DMS79 treated with DMSO at 0.1 percent for 48 hours (cell line): ENCODE data around the gene HIPK2.
"Not testable (repeated sequence)": the region's sequence is repeated elsewhere in the genome, so short reads cannot be mapped to it uniquely, and the experiment has no call there.

ENCODE experiments used
- DNase-seq: peaks from one replicate; lab custom pipeline; 2025; lab: John Stamatoyannopoulos, UW

Gene HIPK2

GRCh38 chr7:139618482-139619366, 159.1 kb downstream of the HIPK2 start:
- DNase-seq: peak; percentile 2

DNA sequence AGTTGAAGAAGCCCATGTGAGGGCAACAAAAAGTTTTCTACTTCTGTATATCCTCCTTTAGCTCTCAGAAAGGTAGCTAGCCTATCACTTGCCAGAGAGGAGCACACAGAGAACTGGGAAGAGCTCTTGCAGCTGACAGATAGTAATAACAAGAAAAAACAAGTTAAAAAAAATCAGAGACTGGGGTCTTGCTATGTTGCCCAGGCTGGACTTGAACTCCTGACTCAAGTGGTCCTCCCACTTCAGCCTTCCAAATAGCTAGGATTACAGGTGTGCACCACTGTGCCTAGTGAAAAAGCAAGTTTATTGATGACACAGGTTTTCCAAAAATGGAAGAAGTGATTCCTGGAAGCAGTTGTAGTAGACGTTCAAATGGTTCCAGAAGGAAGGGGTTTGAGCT, 160.7 kb downstream of the HIPK2 start:
- no peak for DNase-seq

- DNase-seq: no peak
Observed at GRCh38 chr7:139614886-139615285, 162.9 kb downstream of the HIPK2 start.

DNA sequence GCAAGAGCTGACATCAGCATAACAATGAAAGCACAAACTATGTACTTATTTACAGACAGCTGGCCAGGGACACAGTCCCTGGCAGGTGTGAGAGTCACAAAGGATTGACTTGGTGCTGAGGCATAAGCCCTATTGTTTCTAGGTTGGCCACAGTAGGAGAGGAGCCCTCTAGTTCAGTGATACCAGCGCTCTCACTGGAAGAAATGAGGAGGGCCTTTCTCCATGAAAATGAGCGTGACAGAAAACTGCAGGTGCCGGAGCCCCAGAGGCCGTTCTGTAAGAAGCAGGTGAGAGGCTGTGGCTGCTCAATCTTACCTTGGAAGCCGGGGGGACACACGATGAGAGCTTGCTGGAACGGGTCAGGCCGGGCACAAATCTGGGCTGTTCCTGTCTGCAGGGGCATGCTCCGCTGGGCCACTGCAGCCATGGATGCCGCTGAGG, 163.8 kb downstream of the HIPK2 start:
- DNase-seq: peak; percentile 57

GRCh38 chr7:139611556-139611955, 166.2 kb downstream of the HIPK2 start:
- not testable (repeated sequence) for DNase-seq

GRCh38 chr7:139610595-139610994, 167.2 kb downstream of the HIPK2 start:
- DNase-seq: no peak

GRCh38 chr7:139603896-139604295, 173.9 kb downstream of the HIPK2 start:
- DNase-seq: no peak

GRCh38 chr7:139603282-139603681, 174.5 kb downstream of the HIPK2 start:
- DNase-seq: no peak

GRCh38 chr7:139602143-139602722, 175.6 kb downstream of the HIPK2 start:
- peak; percentile 14 for DNase-seq

DNA sequence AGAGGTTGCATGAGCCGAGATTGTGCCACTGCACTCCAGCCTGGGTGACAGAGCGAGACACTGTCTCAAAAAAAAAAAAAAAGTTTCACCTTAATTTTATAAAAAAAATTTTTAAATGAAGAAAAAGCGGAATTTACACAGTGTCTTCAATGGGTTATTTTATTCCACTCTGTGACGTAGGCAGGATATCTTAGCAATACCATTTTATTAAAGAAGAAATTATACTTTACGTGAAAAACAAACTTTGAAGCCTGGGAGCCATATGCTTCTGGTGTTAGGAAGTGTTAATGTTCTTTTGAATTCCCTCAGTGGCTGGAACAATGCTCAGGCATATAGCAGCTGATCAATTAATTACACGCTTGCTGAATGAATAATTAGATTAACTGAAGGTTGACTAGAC, 176.6 kb downstream of the HIPK2 start:
- DNase-seq: no peak

DNA sequence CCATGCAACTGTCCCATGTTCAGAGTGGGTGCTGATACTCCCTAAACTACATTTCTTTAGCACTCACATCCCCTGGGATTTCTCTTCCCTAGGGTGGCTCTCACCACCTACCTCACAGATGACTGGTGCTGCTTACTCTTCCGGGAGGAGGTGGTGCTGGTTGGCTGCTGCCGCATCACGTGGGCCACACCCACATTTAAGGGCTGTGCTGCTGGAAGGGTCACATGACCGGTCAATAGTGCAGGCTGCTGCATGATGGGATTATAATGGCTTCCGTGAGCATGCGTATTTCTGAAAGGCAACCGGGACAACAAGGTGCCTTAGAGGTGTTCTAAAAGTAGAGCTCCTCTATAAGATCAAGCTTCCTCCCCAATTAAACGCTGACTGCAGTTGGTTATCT, 177.5 kb downstream of the HIPK2 start:
- DNase-seq: no peak

DNA sequence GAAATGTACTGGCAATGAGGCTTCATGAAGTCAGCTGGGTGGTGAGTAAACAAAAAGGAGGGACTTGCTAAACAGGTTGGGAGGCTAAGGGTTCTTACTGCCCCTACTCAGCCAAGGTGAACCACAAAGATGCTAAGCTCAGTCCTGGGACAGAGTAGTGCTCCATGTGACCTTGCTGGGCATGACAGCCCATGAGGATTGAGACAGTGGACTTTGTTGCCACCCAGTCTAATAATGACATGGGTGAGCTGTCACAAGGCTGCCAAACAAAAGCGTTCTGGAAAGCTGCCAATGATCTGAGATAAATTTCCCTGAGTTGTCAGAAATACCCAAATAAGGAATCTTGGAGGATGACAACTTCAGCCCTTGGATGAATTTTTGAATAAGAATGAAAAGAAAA, 179.2 kb downstream of the HIPK2 start:
- peak; percentile 80 for DNase-seq

DNA sequence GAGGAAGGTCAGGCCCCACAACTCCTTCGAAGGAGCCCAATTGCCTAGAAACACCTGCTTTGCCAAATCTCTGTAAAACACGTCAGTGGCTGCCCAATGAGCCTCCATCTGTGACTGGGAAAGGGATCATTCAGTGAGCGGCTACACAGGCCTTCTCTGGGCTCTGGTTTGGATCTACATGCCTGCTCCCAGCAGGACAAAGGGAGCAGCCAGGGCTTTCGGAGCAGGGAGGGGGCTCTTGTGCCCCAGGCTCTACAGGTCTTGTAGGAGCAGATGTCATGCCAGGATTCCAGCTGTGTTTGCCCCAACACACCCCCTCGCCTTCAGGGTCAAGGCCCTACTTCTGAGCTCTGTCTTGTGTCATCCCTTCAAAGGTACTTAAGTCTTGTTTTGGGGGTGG, 180.8 kb downstream of the HIPK2 start:
- no peak for DNase-seq

DNA sequence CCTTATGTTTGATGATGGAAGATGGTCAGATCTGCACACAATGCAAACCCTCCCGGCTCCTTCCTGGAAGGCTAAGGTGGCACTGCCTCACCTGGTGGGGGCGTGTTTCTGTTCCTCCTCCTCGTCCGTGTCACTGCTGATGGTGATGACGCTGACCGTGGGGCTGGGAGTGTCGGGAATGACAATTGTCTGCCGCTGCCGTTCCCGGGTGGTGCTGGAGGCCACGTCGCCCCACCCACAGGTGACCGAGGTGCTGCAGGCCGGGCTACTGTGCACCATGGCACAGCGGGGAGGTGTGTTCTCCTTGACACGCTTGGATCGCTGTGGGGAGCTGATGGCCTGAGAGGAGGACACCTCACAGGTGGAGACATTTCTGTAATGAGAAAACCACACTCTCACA, 181.2 kb downstream of the HIPK2 start:
- DNase-seq: no peak

DNA sequence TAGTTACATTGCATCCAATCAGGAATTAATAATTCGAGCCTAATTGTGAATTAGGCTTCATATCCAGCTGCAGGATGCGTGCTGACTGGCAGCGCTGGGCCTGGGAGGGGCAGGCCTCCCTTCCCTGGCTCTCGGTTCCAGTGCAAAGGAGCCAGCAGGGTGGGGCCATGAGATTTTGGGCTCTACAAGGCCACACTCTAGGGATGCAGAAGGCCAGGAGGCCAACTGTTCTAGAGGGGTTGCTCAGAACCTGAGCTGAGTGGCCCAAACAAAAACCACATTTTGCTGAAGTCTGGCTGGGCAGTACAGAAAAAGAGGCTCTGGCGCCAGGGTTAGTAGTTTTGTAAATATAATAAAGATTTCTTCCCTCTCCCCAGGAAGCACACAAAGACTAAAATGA, 182.0 kb downstream of the HIPK2 start:
- DNase-seq: no peak

- no peak for DNase-seq
Observed at GRCh38 chr7:139594911-139595476, 182.8 kb downstream of the HIPK2 start.

DNA sequence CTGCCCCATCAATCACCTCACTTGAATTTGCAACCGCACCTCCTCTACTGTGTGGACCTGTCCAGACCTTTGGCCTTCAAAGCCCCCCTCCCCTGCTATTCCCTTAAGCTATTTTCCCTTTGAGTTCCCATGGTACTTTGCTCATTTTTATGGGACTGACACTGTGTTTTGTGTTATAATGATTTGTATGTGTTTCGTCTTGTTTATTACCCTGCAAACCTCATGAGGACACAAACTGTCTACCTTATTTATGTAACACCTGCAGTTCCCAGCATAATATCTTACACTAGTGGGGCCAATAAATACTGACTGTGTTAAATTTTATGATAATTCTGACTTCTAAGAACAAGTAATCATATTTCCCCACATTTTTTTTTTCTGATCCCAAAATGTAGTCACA, 183.7 kb downstream of the HIPK2 start:
- DNase-seq: no peak

DNA sequence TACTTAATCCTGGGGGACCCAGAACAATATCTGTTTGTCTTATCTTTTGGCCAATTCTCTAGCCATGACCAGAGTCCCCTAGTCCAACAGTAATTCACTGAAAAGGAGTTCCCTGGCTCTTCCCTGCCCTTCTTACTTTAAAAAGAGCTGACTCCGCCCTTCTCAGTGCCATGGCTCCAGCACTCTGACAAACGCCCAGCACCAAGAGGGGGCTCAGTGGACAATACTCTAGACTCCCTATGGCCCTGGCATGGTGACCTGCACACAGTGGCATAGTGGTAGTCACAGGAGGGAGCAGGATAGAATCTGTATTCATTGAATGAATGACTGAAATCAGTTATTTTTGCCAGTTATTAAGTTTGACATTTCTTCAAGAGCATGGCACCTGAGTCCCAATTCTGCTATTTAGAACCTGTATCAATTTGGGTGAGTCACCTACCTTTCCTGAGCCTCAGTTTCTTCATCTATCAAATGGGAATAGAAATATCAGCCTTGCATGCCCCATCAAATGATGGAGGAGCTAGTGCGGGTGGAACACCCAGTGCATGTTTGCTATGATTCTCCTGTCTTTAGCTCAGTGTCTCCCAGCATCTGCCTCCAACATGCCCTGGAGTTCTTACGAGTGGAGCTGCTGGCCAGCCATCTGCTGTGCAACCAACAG, 184.9 kb downstream of the HIPK2 start:
- DNase-seq: no peak

GRCh38 chr7:139591550-139592195, 186.1 kb downstream of the HIPK2 start:
- peak; percentile 81 for DNase-seq

GRCh38 chr7:139589474-139589873, 188.3 kb downstream of the HIPK2 start:
- DNase-seq: no peak

- no peak for DNase-seq
Observed at GRCh38 chr7:139588632-139589031, 189.2 kb downstream of the HIPK2 start.

- DNase-seq: no peak
Observed at GRCh38 chr7:139587535-139587934, 190.3 kb downstream of the HIPK2 start.
